ENCODE measurements around the gene APOM. TPM values are rescaled to one million over a fixed set of nuclear protein-coding genes. Genes with fewer than 3 reads are reported as not detected.

Gene APOM
- total and polyA plus RNA-seq, 4 experiments from 2014 or later: 1.3 to 5.2 (median 3.2) TPM

DNA sequence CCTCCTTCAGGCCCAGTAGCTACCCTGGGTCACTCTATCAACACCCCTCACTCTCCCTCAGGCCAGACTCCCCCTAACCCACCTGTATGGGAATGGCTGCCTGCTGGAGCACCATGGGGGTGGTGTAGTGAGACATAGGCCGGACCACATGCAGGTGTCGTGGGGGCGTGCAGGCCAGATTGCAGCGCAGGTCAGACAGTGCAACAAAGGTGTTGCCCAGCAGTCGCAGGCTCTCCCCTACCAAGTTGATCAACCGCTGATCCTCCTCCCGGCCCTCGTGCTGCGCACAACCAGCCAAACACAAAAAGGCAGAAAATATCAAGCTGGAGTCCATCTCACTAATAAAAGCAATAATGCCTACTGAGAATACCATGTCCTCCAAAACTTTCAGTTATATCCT, 10.4 kb upstream of the APOM start:
- ChIA-PET CTCF (ENCODE audit: partially characterized antibody) (no interaction called here), POLR2A (ENCODE audit: partially characterized antibody) (no interaction called here)
- Histone ChIP-seq H3K9me3 (ENCODE audit: control insufficient read depth in 1 of 2, low read length in 2 of 2) (no peaks in the 10 kb centered on the region), H3K4me1 (ENCODE audit: insufficient read depth, low read length) (no peaks in the 10 kb centered on the region), H3K27me3 (ENCODE audit: insufficient read depth, low read length) (no peaks in the 10 kb centered on the region), H3K4me3 (ENCODE audit: low read length in 2 of 2) (no peak overlapping the region), H3K27ac (ENCODE audit: low read depth, low read length) (no peak overlapping the region), H3K36me3 (ENCODE audit: insufficient read depth, low read length) (peaks cover 88% of the 10 kb centered on the region)
- intact Hi-C loops (cut with micrococcal nuclease): no loop called here
- H3K9me3 Mint-ChIP-seq: peaks cover 0 to 4% (median 0%) of the 10 kb centered on the region in 8 donors
- H3K27me3 Mint-ChIP-seq: no peaks in the 10 kb centered on the region
- H3K4me1 Mint-ChIP-seq: peaks cover 10 to 14% (median 11%) of the 10 kb centered on the region in 4 donors
- H3K36me3 Mint-ChIP-seq: peaks cover 49 to 71% of the 10 kb centered on the region in 2 donors
- H3K27ac Mint-ChIP-seq: peak overlapping the region in 2 of 7 donors; percentile 22 to 57
- H3K4me3 Mint-ChIP-seq: no peak overlapping the region
- DNase-seq: no peak

DNA sequence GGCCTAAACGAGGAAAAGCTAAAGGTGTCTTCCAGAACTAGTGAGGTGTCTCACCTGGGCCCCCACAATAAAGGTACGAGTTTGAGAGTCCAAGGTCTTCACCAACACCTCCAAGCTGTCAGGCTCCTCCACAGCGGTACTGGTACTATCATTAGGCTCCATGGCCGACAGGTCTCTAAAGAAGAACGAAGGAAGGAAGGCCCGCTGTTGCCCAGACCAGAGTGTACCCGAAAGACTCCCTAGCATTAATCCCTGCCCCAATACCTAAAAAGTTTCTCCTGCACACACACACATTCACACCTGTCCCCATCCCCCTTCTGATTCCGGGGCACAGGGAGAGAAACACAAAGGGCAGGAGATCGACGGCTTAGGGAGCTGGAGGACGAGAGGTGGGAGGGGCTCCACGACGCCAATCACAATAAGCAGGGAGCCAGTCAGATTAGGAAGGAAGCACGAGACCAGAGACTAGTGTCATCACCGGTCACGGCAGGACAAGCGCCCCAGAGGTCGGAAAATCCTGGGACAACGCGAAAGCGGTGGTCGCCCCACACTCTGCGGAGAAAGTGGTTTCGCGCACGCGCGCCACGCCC, 4.0 kb upstream of the APOM start:
- peaks cover 21% of the 10 kb centered on the region for H3K4me1 ChIP-seq (ENCODE audit: insufficient read depth, low read length)
- Mint-ChIP-seq H3K36me3 (peaks cover 27 to 57% of the 10 kb centered on the region in 2 donors), H3K27me3 (no peaks in the 10 kb centered on the region), H3K9me3 (peaks cover 0 to 13% (median 0%) of the 10 kb centered on the region in 8 donors), H3K4me3 (peak overlapping the region; percentile 96 to 100 (median 98)), H3K27ac (peak overlapping the region; percentile 99 to 100 (median 100)), H3K4me1 (peaks cover 27 to 58% (median 38%) of the 10 kb centered on the region in 4 donors)
- DNase-seq: no peak
- no peaks in the 10 kb centered on the region for H3K27me3 ChIP-seq (ENCODE audit: insufficient read depth, low read length)
- intact Hi-C loops (cut with micrococcal nuclease): loop anchor here (1.0 to 10.0 kb wide), 11 partner anchors 9 to 1193 kb away; partner anchors contain the start of genes ABHD16A, C6orf47, LTB and NFKBIL1
- H3K4me3 ChIP-seq (ENCODE audit: low read length in 2 of 2): peak overlapping the region; percentile 85 to 92
- H3K27ac ChIP-seq (ENCODE audit: low read depth, low read length): peak overlapping the region; percentile 93
- POLR2A ChIA-PET (ENCODE audit: partially characterized antibody): interaction anchor here (0.7 to 7.2 kb wide), 54 partner anchors 8 to 1666 kb away, joined by 3 to 269 read pairs (median 7); partner anchors contain the start of genes ABHD16A, ATF6B, C6orf47 and CLIC1
- H3K9me3 ChIP-seq (ENCODE audit: control insufficient read depth in 1 of 2, low read length in 2 of 2): no peaks in the 10 kb centered on the region
- H3K36me3 ChIP-seq (ENCODE audit: insufficient read depth, low read length): peaks cover 31% of the 10 kb centered on the region
- CTCF ChIA-PET (ENCODE audit: partially characterized antibody): interaction anchor here (1.5 to 4.6 kb wide), 4 partner anchors 13 to 110 kb away, joined by 4 to 28 read pairs (median 6); partner anchors contain the start of genes CSNK2B, DDX39B and GPANK1

DNA sequence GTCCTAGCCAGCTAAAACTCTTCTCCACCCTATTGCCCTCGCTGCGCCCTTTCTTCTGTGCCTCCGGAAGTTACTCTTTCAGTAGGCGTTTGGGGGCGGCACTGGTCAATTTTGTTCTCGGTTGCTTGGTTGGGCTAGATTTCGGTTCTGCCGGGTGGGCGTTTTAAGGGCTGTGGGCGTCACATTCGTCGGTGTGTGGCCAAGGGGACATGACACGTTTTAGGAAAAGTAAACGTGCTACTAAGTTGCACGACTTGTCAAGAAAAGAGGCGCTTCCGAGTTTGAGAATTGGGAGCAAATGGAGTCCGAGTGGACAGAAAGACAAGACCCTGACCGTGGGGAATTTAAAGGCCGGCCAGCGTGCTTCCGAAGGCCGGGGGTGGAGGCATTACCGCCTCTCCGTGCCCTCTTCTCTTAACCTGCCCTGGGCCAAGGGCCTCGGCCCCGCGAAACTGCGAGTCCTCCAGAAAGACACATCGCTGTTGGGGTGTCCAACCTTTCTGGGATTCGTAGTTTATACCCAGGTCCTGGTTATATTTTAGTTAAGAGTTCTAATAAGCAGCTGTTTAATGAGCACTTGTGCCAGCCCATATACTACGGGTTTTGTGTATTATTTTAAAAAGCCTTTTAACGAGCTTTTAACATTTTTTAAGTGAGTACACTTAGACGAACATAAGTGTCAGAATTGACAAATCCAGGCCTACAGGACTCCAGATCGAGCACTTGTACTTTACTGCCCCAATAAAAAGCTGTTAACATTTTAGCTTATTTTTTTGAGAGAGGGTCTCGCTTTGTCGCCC, 2.6 kb upstream of the APOM start:
- H3K9me3 Mint-ChIP-seq: peaks cover 0 to 13% (median 0%) of the 10 kb centered on the region in 8 donors
- Histone ChIP-seq H3K4me3 (ENCODE audit: low read length in 2 of 2) (peak overlapping the region; percentile 85 to 92), H3K27me3 (ENCODE audit: insufficient read depth, low read length) (no peaks in the 10 kb centered on the region), H3K36me3 (ENCODE audit: insufficient read depth, low read length) (peaks cover 24% of the 10 kb centered on the region), H3K9me3 (ENCODE audit: control insufficient read depth in 1 of 2, low read length in 2 of 2) (no peaks in the 10 kb centered on the region), H3K4me1 (ENCODE audit: insufficient read depth, low read length) (peaks cover 33% of the 10 kb centered on the region), H3K27ac (ENCODE audit: low read depth, low read length) (peak overlapping the region; percentile 93)
- peaks cover 15 to 54% of the 10 kb centered on the region in 2 donors for H3K36me3 Mint-ChIP-seq
- peaks cover 36 to 72% (median 46%) of the 10 kb centered on the region in 4 donors for H3K4me1 Mint-ChIP-seq
- POLR2A ChIA-PET (ENCODE audit: partially characterized antibody): interaction anchor here (0.6 to 7.2 kb wide), 56 partner anchors 10 to 1665 kb away, joined by 3 to 269 read pairs (median 7); partner anchors contain the start of genes ABHD16A, ATF6B, C6orf47 and CLIC1
- H3K27ac Mint-ChIP-seq: peak overlapping the region; percentile 99 to 100 (median 100)
- H3K27me3 Mint-ChIP-seq: no peaks in the 10 kb centered on the region
- CTCF ChIA-PET (ENCODE audit: partially characterized antibody): interaction anchor here (0.5 to 4.6 kb wide), 8 partner anchors 12 to 179 kb away, joined by 3 to 28 read pairs (median 4); partner anchors contain the start of genes ABHD16A, CSNK2B, DDX39B and GPANK1
- DNase-seq: peak in 1 of 5 donors; percentile 93
- intact Hi-C loops (cut with micrococcal nuclease): loop anchor here (1.0 to 10.0 kb wide), 11 partner anchors 7 to 1192 kb away; partner anchors contain the start of genes ABHD16A, C6orf47, LTB and NFKBIL1
- peak overlapping the region; percentile 96 to 100 (median 98) for H3K4me3 Mint-ChIP-seq

DNA sequence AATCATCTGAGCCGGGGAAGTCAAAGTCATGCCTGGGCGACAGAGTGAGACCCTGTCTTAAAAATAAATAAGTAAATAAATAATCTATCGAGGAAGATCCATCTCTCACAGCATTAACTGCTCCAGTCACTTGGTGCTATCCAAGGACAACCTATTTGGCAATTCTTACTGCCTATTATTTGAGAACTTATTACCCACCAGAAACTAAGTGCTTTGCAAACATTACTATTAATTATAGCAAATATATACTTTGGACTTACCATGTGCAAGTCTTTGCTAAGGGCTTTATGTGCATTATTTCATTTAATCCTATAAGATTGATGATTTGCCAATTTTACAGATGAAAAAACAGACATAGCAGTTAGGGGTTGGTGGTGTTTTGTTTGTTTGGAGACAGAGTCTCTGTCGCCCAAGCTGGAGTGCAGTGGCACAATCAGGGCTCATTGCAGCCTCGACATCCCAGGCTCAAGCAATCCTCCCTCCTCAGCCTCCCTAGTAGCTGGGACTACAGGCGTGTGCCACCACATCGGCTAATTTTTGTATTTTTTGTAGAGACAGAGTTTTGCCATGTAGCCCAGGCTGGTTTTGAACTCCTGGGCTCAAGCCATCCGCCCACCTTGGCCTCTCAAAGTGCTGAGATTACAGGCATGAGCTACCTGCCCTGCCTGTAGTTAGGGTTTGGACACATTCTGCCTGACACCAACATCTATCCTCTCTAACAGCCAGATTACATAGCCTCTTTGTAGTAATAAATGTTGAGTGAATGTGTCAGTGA, 933 bp upstream of the APOM start:
- Mint-ChIP-seq H3K27ac (peak overlapping the region in 2 of 7 donors; percentile 55 to 57), H3K27me3 (no peaks in the 10 kb centered on the region), H3K4me3 (peak overlapping the region in 2 of 8 donors; percentile 29 to 42), H3K36me3 (peaks cover 6 to 44% of the 10 kb centered on the region in 2 donors), H3K4me1 (peaks cover 40 to 80% (median 56%) of the 10 kb centered on the region in 4 donors), H3K9me3 (peaks cover 0 to 13% (median 0%) of the 10 kb centered on the region in 8 donors)
- no peaks in the 10 kb centered on the region for H3K27me3 ChIP-seq (ENCODE audit: insufficient read depth, low read length)
- CTCF ChIA-PET (ENCODE audit: partially characterized antibody): interaction anchor here (0.8 to 4.6 kb wide), 7 partner anchors 8 to 176 kb away, joined by 3 to 28 read pairs (median 4); partner anchors contain the start of genes ABHD16A, CSNK2B and GPANK1
- H3K4me3 ChIP-seq (ENCODE audit: low read length in 2 of 2): no peak overlapping the region
- H3K27ac ChIP-seq (ENCODE audit: low read depth, low read length): no peak overlapping the region
- intact Hi-C loops (cut with micrococcal nuclease): loop anchor here (5.0 to 10.0 kb wide), 2 partner anchors 72 to 1190 kb away; partner anchors contain the start of genes LTB and PSMB8
- H3K4me1 ChIP-seq (ENCODE audit: insufficient read depth, low read length): peaks cover 49% of the 10 kb centered on the region
- DNase-seq: no peak
- peaks cover 8% of the 10 kb centered on the region for H3K36me3 ChIP-seq (ENCODE audit: insufficient read depth, low read length)
- POLR2A ChIA-PET (ENCODE audit: partially characterized antibody): interaction anchor here (3.4 to 7.2 kb wide), 5 partner anchors 9 to 176 kb away, joined by 14 to 269 read pairs (median 31); partner anchors contain the start of genes C6orf47, CSNK2B, GPANK1 and HSPA1B
- H3K9me3 ChIP-seq (ENCODE audit: control insufficient read depth in 1 of 2, low read length in 2 of 2): no peaks in the 10 kb centered on the region

DNA sequence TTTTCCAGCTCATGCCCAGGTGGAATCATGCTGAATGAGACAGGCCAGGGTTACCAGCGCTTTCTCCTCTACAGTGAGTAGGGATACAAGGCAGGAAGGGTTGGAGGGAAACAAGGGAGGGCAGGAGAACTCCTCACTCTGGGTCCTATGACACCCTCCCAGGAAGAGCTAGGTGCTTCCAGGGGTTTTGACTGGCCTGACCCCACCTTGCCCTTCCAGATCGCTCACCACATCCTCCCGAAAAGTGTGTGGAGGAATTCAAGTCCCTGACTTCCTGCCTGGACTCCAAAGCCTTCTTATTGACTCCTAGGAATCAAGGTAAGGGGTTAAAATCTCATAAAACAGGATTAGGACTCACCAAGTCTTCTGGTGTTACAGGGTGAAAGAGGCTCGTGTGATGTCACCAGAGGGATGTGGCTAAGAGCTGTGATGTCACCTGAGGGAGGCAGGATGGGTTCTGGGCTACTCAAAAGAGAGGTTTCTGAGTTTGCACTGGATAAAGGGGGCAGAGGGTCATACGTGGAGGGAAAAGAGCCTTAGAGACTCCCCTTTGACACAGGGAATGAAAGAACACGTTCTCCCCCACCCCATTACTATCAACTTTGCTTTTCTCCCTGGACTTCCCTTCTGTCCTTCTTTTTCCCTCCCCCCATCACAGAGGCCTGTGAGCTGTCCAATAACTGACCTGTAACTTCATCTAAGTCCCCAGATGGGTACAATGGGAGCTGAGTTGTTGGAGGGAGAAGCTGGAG, 1.9 kb downstream of the APOM start:
- Histone ChIP-seq H3K27ac (ENCODE audit: low read depth, low read length) (no peak overlapping the region), H3K27me3 (ENCODE audit: insufficient read depth, low read length) (no peaks in the 10 kb centered on the region), H3K9me3 (ENCODE audit: control insufficient read depth in 1 of 2, low read length in 2 of 2) (no peaks in the 10 kb centered on the region), H3K4me1 (ENCODE audit: insufficient read depth, low read length) (peaks cover 48% of the 10 kb centered on the region), H3K4me3 (ENCODE audit: low read length in 2 of 2) (no peak overlapping the region), H3K36me3 (ENCODE audit: insufficient read depth, low read length) (peaks cover 13% of the 10 kb centered on the region)
- H3K27me3 Mint-ChIP-seq: no peaks in the 10 kb centered on the region
- H3K36me3 Mint-ChIP-seq: peaks cover 6 to 42% of the 10 kb centered on the region in 2 donors
- peak overlapping the region; percentile 75 to 94 (median 88) for H3K27ac Mint-ChIP-seq
- peak overlapping the region; percentile 60 to 93 (median 72) for H3K4me3 Mint-ChIP-seq
- ChIA-PET CTCF (ENCODE audit: partially characterized antibody) (interaction anchor here (1.2 kb wide), 1 partner anchor 172 kb away, joined by 4 read pairs; no protein-coding TSS in a partner anchor), POLR2A (ENCODE audit: partially characterized antibody) (interaction anchor here (0.6 to 1.1 kb wide), 2 partner anchors 38 to 173 kb away, joined by 3 to 4 read pairs; no protein-coding TSS in a partner anchor)
- intact Hi-C loops (cut with micrococcal nuclease): loop anchor here (10.0 kb wide), 1 partner anchor 1187 kb away; the partner anchor contains the start of gene PSMB8
- DNase-seq: peak in 2 of 5 donors; percentile 24 to 72
- peaks cover 0 to 4% (median 0%) of the 10 kb centered on the region in 8 donors for H3K9me3 Mint-ChIP-seq
- H3K4me1 Mint-ChIP-seq: peaks cover 36 to 80% (median 54%) of the 10 kb centered on the region in 4 donors

Data from CD4-positive, alpha-beta memory T cell (primary cell).